Measurements from ENCODE around the gene SEPTIN10. TPM values are rescaled to one million over a fixed set of nuclear protein-coding genes. Genes with fewer than 3 reads are reported as not detected.

Gene SEPTIN10
- total and polyA plus RNA-seq, 2 experiments from 2014 or later = 52.3 to 85.1 TPM

DNA sequence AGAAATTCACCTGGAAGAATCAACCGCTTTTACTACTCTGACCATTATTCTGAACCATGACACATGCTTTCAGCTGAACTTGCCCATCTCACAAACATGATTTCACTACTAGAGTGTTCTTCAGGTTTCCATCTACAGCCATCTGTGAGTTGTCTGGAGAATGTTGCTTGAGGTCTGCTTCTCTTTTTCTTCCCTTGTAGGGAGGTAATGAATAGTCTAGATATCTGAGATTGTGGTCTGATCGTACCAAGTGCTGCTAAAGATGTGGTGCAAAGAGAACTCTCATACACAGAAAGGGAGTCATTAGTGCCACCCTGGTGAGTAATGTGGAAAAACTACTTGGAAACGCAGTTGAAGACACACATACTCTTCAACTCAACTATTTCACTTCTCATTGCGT, 10.6 kb upstream of the SEPTIN10 start:
- TF ChIP-seq ZNF114 (CRISPR knock-in tag; IDR thresholded peaks at IDR 0.05) (no peak), ZNF331 (CRISPR knock-in tag; IDR thresholded peaks at IDR 0.05; ENCODE audit: low read depth) (no peak), STAT1 (IDR thresholded peaks at IDR 0.05; ENCODE audit: unreplicated experiment) (no peak), CREB1 (CRISPR knock-in tag; IDR thresholded peaks at IDR 0.05; ENCODE audit: low read depth) (no peak), NANOG (IDR thresholded peaks at IDR 0.05; ENCODE audit: borderline replicate concordance) (no peak), EZH2 (IDR thresholded peaks at IDR 0.05; ENCODE audit: low read depth, unreplicated experiment) (no peak), JUNB (IDR thresholded peaks at IDR 0.05; ENCODE audit: unreplicated experiment) (no peak), POLR2AphosphoS5 (IDR thresholded peaks at IDR 0.05; ENCODE audit: low read depth) (no peak), EZH2phosphoT487 (IDR thresholded peaks at IDR 0.05; ENCODE audit: unreplicated experiment) (no peak)
- TF ChIP-seq, protein P1, sequence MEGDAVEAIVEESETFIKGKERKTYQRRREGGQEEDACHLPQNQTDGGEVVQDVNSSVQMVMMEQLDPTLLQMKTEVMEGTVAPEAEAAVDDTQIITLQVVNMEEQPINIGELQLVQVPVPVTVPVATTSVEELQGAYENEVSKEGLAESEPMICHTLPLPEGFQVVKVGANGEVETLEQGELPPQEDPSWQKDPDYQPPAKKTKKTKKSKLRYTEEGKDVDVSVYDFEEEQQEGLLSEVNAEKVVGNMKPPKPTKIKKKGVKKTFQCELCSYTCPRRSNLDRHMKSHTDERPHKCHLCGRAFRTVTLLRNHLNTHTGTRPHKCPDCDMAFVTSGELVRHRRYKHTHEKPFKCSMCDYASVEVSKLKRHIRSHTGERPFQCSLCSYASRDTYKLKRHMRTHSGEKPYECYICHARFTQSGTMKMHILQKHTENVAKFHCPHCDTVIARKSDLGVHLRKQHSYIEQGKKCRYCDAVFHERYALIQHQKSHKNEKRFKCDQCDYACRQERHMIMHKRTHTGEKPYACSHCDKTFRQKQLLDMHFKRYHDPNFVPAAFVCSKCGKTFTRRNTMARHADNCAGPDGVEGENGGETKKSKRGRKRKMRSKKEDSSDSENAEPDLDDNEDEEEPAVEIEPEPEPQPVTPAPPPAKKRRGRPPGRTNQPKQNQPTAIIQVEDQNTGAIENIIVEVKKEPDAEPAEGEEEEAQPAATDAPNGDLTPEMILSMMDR (conservative IDR thresholded peaks at IDR 0.05; ENCODE audit: low read depth in 2 of 2) = no peak
- TF ChIP-seq, protein P2, sequence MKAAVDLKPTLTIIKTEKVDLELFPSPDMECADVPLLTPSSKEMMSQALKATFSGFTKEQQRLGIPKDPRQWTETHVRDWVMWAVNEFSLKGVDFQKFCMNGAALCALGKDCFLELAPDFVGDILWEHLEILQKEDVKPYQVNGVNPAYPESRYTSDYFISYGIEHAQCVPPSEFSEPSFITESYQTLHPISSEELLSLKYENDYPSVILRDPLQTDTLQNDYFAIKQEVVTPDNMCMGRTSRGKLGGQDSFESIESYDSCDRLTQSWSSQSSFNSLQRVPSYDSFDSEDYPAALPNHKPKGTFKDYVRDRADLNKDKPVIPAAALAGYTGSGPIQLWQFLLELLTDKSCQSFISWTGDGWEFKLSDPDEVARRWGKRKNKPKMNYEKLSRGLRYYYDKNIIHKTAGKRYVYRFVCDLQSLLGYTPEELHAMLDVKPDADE (IDR thresholded peaks at IDR 0.05) = no peak
- TF ChIP-seq, protein P3, sequence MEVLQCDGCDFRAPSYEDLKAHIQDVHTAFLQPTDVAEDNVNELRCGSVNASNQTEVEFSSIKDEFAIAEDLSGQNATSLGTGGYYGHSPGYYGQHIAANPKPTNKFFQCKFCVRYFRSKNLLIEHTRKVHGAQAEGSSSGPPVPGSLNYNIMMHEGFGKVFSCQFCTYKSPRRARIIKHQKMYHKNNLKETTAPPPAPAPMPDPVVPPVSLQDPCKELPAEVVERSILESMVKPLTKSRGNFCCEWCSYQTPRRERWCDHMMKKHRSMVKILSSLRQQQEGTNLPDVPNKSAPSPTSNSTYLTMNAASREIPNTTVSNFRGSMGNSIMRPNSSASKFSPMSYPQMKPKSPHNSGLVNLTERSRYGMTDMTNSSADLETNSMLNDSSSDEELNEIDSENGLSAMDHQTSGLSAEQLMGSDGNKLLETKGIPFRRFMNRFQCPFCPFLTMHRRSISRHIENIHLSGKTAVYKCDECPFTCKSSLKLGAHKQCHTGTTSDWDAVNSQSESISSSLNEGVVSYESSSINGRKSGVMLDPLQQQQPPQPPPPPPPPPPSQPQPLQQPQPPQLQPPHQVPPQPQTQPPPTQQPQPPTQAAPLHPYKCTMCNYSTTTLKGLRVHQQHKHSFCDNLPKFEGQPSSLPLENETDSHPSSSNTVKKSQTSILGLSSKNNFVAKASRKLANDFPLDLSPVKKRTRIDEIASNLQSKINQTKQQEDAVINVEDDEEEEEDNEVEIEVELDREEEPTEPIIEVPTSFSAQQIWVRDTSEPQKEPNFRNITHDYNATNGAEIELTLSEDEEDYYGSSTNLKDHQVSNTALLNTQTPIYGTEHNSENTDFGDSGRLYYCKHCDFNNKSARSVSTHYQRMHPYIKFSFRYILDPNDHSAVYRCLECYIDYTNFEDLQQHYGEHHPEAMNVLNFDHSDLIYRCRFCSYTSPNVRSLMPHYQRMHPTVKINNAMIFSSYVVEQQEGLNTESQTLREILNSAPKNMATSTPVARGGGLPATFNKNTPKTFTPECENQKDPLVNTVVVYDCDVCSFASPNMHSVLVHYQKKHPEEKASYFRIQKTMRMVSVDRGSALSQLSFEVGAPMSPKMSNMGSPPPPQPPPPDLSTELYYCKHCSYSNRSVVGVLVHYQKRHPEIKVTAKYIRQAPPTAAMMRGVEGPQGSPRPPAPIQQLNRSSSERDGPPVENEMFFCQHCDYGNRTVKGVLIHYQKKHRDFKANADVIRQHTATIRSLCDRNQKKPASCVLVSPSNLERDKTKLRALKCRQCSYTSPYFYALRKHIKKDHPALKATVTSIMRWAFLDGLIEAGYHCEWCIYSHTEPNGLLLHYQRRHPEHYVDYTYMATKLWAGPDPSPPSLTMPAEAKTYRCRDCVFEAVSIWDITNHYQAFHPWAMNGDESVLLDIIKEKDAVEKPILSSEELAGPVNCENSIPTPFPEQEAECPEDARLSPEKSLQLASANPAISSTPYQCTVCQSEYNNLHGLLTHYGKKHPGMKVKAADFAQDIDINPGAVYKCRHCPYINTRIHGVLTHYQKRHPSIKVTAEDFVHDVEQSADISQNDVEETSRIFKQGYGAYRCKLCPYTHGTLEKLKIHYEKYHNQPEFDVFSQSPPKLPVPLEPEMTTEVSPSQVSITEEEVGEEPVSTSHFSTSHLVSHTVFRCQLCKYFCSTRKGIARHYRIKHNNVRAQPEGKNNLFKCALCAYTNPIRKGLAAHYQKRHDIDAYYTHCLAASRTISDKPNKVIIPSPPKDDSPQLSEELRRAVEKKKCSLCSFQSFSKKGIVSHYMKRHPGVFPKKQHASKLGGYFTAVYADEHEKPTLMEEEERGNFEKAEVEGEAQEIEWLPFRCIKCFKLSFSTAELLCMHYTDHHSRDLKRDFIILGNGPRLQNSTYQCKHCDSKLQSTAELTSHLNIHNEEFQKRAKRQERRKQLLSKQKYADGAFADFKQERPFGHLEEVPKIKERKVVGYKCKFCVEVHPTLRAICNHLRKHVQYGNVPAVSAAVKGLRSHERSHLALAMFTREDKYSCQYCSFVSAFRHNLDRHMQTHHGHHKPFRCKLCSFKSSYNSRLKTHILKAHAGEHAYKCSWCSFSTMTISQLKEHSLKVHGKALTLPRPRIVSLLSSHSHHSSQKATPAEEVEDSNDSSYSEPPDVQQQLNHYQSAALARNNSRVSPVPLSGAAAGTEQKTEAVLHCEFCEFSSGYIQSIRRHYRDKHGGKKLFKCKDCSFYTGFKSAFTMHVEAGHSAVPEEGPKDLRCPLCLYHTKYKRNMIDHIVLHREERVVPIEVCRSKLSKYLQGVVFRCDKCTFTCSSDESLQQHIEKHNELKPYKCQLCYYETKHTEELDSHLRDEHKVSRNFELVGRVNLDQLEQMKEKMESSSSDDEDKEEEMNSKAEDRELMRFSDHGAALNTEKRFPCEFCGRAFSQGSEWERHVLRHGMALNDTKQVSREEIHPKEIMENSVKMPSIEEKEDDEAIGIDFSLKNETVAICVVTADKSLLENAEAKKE (CRISPR knock-in tag; IDR thresholded peaks at IDR 0.05) = no peak
- TF ChIP-seq, protein P4, sequence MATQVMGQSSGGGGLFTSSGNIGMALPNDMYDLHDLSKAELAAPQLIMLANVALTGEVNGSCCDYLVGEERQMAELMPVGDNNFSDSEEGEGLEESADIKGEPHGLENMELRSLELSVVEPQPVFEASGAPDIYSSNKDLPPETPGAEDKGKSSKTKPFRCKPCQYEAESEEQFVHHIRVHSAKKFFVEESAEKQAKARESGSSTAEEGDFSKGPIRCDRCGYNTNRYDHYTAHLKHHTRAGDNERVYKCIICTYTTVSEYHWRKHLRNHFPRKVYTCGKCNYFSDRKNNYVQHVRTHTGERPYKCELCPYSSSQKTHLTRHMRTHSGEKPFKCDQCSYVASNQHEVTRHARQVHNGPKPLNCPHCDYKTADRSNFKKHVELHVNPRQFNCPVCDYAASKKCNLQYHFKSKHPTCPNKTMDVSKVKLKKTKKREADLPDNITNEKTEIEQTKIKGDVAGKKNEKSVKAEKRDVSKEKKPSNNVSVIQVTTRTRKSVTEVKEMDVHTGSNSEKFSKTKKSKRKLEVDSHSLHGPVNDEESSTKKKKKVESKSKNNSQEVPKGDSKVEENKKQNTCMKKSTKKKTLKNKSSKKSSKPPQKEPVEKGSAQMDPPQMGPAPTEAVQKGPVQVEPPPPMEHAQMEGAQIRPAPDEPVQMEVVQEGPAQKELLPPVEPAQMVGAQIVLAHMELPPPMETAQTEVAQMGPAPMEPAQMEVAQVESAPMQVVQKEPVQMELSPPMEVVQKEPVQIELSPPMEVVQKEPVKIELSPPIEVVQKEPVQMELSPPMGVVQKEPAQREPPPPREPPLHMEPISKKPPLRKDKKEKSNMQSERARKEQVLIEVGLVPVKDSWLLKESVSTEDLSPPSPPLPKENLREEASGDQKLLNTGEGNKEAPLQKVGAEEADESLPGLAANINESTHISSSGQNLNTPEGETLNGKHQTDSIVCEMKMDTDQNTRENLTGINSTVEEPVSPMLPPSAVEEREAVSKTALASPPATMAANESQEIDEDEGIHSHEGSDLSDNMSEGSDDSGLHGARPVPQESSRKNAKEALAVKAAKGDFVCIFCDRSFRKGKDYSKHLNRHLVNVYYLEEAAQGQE (IDR thresholded peaks at IDR 0.05; ENCODE audit: unreplicated experiment) = no peak
- ATAC-seq = no peak

More for the DNA sequence above, 10.6 kb upstream of the SEPTIN10 start:
- no peak overlapping the region for H3K4me3 ChIP-seq
- no peak overlapping the region for H3K27ac ChIP-seq (ENCODE audit: low read depth)
- no peak for DNase-seq (ENCODE audit: low spot score)
- H3K4me1 ChIP-seq (ENCODE audit: insufficient read depth) = no peaks in the 10 kb centered on the region
- Mint-ChIP-seq H3K36me3 (ENCODE audit: low read depth) (no peaks in the 10 kb centered on the region), H3K9me3 (no peaks in the 10 kb centered on the region), H3K4me3 (no peak overlapping the region), H3K27ac (no peak overlapping the region), H3K4me1 (no peaks in the 10 kb centered on the region), H3K27me3 (ENCODE audit: insufficient read depth, low read depth, poor library complexity) (peaks cover 5% of the 10 kb centered on the region)
- no peaks in the 10 kb centered on the region; the same call in none of the 2 replicates for H4K20me1 ChIP-seq (replicated peaks; ENCODE audit: insufficient read depth)
- no peaks in the 10 kb centered on the region for H3K27me3 ChIP-seq (ENCODE audit: insufficient read depth)
- no peak overlapping the region for H2AFZ ChIP-seq
- H3K36me3 ChIP-seq (ENCODE audit: insufficient read depth) = no peaks in the 10 kb centered on the region
- H3K79me2 ChIP-seq (replicated peaks; ENCODE audit: insufficient read depth) = no peaks in the 10 kb centered on the region
- H3K4me2 ChIP-seq = no peak overlapping the region
- no peaks in the 10 kb centered on the region for H3F3A ChIP-seq (replicated peaks; ENCODE audit: low read depth)
- no peaks in the 10 kb centered on the region for H3K9me2 ChIP-seq (ENCODE audit: insufficient read depth)
